ENCODE results near the gene AUTS2.

AUTS2 gene

GRCh38 chr7:69608049-69608448 is 9.8 kb downstream of the AUTS2 start:
- Histone ChIP-seq H3K4me1 (ENCODE audit: control insufficient read depth, insufficient read depth, low read length) (peaks cover 74% of the 10 kb centered on the region), H3K36me3 (ENCODE audit: control insufficient read depth in 2 of 2, insufficient read depth in 1 of 2, low read length in 2 of 2) (no peaks in the 10 kb centered on the region), H3K9me3 (ENCODE audit: control insufficient read depth, insufficient read depth, low read depth, low read length) (no peaks in the 10 kb centered on the region), H3K4me3 (ENCODE audit: low read depth, low read length) (no peak overlapping the region), H3K27ac (ENCODE audit: extremely low read depth, low read depth, low read length) (no peak overlapping the region)
- CTCF ChIA-PET = no interaction called here
- POLR2A ChIA-PET = no interaction called here
- TF ChIP-seq IKZF3 (tag by site-specific recombination; IDR thresholded peaks at IDR 0.05) (peak; percentile 65), ZNF670 (tag by site-specific recombination; IDR thresholded peaks at IDR 0.05; ENCODE audit: low read depth) (no peak), ZNF202 (tag by site-specific recombination; IDR thresholded peaks at IDR 0.05; ENCODE audit: borderline replicate concordance) (no peak), ZSCAN16 (tag by site-specific recombination; IDR thresholded peaks at IDR 0.05) (no peak), BCL11A (tag by site-specific recombination; IDR thresholded peaks at IDR 0.05; ENCODE audit: low read depth) (no peak), ZNF580 (tag by site-specific recombination; IDR thresholded peaks at IDR 0.05) (no peak), ZNF830 (tag by site-specific recombination; IDR thresholded peaks at IDR 0.05; ENCODE audit: low read depth) (no peak), ZNF114 (tag by site-specific recombination; IDR thresholded peaks at IDR 0.05) (no peak), PRDM6 (tag by site-specific recombination; IDR thresholded peaks at IDR 0.05) (peak; percentile 93), ZNF2 (tag by site-specific recombination; IDR thresholded peaks at IDR 0.05) (0 out of 2 replicates have a peak, but pooled peaks have one; percentile 34), ZNF133 (tag by site-specific recombination; IDR thresholded peaks at IDR 0.05) (no peak), GLIS1 (tag by site-specific recombination; IDR thresholded peaks at IDR 0.05) (peak; percentile 37; the same call in 1 of the 2 replicates), WT1 (tag by site-specific recombination; IDR thresholded peaks at IDR 0.05) (0 out of 2 replicates have a peak, but pooled peaks have one; percentile 38), OVOL3 (tag by site-specific recombination; IDR thresholded peaks at IDR 0.05) (no peak), ZNF394 (tag by site-specific recombination; IDR thresholded peaks at IDR 0.05; ENCODE audit: borderline replicate concordance) (0 out of 2 replicates have a peak, but pooled peaks have one; percentile 15), SP2 (tag by site-specific recombination; IDR thresholded peaks at IDR 0.05) (no peak), PATZ1 (tag by site-specific recombination; IDR thresholded peaks at IDR 0.05) (peak; percentile 35), ZNF366 (tag by site-specific recombination; conservative IDR thresholded peaks at IDR 0.05) (0 out of 2 replicates have a peak, but pooled peaks have one; percentile 16), SCRT2 (tag by site-specific recombination; IDR thresholded peaks at IDR 0.05) (no peak), ZNF777 (tag by site-specific recombination; IDR thresholded peaks at IDR 0.05; ENCODE audit: borderline replicate concordance) (no peak), ZNF600 (tag by site-specific recombination; IDR thresholded peaks at IDR 0.05) (peak; percentile 73), ZNF843 (tag by site-specific recombination; IDR thresholded peaks at IDR 0.05) (no peak), ZNF513 (tag by site-specific recombination; IDR thresholded peaks at IDR 0.05) (0 out of 2 replicates have a peak, but pooled peaks have one; percentile 25), ZEB2 (tag by site-specific recombination; IDR thresholded peaks at IDR 0.05) (no peak)
